Measurements from ENCODE around the gene PNMA8C.
"Not testable (repeated sequence)": the region's sequence is repeated elsewhere in the genome, so short reads cannot be mapped to it uniquely, and the experiment has no call there.

Gene PNMA8C

DNA sequence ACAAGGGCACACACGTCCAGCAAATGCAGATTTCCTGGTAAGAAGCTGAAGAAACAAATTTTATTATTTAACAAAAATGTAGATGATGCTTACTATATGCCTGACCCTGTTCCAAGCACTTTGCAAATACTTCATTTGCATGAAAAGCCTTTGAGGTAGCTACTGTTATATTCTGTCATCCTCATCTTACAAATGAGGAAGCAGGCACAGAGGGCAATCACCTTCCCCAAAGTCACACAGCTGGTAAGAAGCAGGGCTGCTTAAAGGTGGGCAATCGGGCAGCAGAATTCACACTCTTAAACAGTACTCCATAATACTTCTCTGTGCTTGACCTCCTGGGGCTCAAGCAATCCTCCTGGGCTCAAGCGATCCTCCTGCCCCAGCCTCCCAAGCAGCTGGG lies 18.3 kb upstream of the PNMA8C start:
- DNase-seq, result no peak

- DNase-seq, result no peak
Observed at GRCh38 chr19:46446021-46446420, 17.3 kb upstream of the PNMA8C start.

DNA sequence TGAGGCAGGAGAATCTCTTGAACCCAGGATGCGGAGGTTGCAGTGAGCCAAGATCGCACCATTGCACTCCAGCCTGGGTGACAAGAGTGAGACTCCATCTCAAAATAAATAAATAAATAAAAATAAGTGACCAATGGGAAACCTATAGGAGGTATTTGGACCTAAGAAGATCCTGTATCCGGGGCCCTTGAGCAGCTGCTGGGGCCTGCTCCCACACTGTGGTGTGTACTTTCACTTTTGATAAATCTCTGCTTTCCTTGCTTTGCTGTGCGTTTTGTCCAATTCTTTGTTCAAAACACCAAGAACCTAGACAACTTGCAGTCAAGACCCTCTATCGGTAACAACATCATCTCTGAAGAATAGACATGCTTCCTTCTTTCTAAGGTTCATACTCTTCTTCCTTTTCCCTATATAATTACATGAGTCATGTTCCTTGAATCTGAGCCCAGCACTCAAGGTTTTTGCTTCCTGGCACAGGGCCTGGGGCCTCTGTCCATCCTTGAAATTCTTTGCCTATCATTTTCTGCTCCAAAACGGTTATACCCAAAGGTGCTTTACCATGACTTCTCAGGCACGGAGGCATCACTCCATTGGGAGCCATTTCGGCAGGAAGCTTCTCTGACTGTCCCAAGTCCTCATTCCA lies 14.2 kb upstream of the PNMA8C start:
- no peak for DNase-seq

- no peak for DNase-seq
Observed at GRCh38 chr19:46441866-46442265, 13.1 kb upstream of the PNMA8C start.

- not testable (repeated sequence) for DNase-seq
Observed at GRCh38 chr19:46435689-46436088, 7.0 kb upstream of the PNMA8C start.

- DNase-seq, result no peak
Observed at GRCh38 chr19:46435009-46435408, 6.3 kb upstream of the PNMA8C start.

DNA sequence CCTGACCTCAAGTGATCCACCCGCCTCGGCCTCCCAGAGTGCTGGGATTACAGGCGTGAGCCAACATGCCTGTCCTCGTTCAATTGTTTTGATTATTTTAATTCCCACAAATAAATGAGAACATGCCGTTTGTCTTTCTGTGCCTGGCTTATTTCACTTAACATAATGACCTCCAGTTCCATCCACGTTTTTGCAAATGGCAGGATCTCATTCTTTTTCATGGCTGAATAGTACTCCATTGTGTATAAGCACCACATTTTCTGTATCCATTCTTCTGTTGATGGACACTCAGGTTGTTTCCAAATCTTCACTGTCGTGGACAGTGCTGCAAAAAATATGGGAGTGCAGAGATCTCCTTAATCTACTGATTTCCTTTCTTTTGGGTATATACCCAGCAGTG lies 4.7 kb upstream of the PNMA8C start:
- not testable (repeated sequence) for DNase-seq

DNA sequence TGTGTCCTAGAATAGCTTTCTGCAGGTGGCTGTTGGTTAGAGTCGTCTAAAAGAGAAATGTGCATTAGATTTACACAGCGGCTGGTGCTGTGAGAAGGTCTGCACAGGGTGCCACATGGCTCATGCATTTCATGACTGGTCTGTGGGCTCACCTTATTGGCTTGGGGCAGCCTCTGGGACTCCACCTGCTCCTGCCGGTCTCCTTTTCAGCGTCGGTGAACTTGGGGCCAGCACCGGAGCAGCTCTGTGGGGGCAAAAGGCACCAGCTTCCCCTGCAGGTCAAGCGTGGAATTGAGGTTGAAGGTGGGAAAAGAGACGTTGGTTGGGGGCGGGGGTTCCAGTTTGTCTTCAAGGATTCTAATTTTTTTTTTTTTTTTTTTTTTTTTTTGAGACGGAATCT lies 3.1 kb upstream of the PNMA8C start:
- no peak for DNase-seq

DNA sequence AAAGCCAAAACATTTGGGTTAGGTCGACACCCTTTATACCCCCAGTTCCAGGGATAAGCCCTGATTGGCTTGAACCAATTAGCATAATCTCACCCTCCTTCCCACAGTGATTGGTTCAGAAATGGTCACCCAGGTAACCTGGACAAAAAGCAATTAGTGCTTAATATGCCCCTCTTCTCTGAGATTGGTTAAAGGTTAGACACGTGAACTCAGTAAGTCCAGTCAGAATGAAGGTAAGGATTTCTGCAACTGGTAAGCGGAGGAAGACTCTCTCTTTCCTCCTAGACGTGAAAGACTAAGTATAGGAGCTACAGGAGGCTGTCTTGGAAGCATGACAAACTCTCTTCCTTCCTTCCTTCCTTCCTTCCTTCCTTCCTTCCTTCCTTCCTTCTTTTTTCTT lies 1.3 kb upstream of the PNMA8C start:
- no peak for DNase-seq

DNA sequence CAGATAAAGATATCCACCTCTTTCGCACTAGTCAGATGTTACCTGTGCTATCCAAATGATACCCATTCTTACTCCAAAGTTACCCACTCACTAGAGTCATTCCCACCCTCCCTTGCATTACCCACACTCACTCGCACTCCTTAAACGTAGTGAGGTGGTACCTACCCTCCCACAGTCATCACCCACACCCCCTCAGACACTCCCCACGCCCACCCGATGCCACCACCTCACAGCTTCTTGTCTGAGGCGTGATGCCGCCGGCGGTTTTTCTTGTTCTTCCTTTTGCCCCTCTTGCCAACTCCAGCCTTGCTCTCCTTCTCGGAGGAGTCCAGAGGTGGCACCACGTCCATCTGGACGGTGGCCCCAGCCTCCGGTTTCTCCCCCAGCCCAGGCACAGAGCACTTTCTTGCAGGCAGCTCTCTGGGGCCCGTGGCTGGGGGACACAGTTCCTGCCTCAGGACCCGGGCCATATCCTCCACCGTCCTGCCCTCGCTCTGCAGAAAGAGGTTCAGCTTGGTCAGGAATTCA lies 1.2 kb downstream of the PNMA8C start:
- DNase-seq, result no peak

DNA sequence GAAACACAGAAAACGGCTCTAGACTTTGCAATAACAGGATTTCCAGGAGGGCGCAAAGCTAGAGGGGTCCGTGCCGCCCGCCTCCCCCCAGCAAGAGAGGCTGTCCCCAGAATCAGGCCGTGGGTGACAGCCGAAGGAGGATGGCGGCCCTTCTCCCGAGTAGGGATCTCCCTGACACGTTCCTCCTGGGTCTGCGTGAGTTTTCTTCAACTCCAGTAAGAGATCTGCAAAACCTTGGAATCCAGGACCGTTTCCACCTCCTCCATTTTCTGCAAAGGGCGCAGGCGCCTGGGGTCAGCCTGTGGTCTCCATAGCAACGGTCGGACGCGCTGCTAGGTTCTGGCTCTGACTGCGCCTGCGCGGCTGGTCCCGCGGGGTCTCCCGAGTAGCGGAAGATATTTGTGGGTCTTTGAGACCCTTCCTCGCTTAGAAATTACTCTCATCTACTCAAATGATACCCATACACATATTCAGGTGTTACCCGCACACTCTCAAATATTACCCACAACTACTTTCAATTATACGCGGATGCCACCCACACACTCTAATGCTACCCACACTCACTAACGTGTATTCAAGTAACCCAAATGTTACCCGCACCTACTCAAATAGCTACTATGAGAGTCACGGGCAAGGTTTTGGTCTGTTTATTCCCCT lies 2.1 kb downstream of the PNMA8C start:
- DNase-seq, result peak; percentile 61

DNA sequence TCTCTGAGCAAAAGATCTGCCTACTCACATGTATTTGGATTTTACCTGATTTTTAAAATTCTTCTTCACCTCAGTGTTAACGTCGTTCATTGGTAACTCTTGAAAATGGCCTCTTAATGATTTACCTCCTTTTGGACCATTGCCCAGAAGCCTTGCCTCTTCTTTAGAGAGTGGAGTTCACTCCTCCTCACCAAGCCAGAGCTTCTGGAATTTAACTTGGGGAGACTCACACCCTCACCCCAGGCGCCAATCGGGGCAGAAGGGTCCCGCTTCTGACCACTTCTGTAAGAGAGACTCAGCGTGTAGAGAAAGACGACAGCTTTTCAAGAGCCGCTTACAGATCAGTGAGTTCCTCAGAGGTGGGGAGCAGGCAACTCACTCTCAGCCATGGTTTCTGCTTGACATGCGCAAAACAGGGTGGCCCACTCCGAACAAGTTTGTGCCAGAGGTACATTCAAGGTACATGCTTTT lies 2.7 kb downstream of the PNMA8C start:
- DNase-seq, result no peak

GRCh38 chr19:46423188-46423587 lies 5.5 kb downstream of the PNMA8C start:
- no peak for DNase-seq

- no peak for DNase-seq
Observed at GRCh38 chr19:46422344-46422743, 6.4 kb downstream of the PNMA8C start.

DNA sequence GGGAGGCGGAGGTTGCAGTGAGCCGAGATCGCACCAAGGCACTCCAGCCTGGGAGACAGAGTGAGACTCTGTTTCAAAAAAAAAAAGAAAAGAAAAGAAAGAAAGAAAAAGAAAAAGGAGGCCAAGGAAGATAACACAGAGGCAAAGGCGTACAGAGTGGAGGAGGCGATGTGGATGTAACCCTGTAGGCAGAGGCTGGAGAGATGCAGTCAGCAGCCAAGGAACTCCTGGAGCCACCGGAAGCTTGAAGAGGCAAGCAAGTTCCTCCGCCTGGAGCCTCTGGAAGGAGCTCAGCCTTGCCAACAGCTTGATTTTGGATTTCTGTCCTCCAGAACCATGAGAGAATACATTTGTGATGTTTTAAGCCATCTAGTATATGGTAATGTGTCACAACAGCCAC lies 8.7 kb downstream of the PNMA8C start:
- DNase-seq, result no peak

DNA sequence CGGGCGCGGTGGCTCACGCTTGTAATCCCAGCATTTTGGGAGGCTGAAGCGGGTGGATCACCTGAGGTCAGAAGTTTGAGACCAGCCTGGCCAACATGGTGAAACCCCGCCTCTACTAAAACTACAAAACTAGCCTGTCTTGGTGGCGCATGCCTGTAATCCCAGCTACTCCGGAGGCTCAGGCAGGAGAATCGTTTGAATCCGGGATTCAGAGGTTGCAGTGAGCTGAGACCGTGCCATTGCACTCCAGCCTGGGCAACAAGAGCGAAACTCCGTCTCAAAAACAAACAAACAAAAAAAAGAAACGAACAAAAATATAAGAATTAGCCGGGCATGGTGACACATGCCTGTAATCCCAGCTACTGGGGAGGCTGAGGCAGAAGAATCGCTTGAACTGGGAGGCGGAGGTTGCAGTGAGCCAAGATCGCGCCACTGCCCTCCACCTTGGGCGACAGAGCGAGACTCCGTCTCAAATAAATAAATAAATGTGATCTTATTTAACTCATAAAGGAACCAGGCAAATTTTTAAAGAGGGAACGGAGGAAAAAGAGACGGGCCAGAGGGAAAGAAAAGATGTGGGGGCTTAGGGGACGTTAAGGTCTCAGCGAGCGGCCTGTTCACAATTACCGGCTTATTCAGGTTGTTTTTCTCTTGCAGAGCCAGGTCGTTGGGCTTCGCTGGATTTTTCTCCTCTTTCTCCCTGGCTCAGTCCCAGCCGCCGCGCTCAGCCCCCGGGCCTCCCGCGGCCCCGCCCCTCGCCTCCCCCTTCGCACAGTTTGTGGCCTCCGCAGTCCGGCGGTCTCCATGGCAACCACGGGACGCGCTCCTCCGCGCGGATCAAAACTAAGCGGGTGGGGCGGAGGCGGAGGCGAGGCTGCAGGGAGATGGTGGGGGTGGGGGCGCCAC lies 12.7 kb downstream of the PNMA8C start:
- peak; percentile 53 for DNase-seq

- not testable (repeated sequence) for DNase-seq
Observed at GRCh38 chr19:46414899-46415298, 13.8 kb downstream of the PNMA8C start.

- no peak for DNase-seq
Observed at GRCh38 chr19:46413262-46414031, 15.3 kb downstream of the PNMA8C start, which contains the start of gene CCDC8. TSS of gene CCDC8 (minus strand) at chr19:46413564. CDS start at chr19:46412810, 754 bp downstream.

GRCh38 chr19:46412650-46413261 lies 16.0 kb downstream of the PNMA8C start:
- no peak for DNase-seq

DNA sequence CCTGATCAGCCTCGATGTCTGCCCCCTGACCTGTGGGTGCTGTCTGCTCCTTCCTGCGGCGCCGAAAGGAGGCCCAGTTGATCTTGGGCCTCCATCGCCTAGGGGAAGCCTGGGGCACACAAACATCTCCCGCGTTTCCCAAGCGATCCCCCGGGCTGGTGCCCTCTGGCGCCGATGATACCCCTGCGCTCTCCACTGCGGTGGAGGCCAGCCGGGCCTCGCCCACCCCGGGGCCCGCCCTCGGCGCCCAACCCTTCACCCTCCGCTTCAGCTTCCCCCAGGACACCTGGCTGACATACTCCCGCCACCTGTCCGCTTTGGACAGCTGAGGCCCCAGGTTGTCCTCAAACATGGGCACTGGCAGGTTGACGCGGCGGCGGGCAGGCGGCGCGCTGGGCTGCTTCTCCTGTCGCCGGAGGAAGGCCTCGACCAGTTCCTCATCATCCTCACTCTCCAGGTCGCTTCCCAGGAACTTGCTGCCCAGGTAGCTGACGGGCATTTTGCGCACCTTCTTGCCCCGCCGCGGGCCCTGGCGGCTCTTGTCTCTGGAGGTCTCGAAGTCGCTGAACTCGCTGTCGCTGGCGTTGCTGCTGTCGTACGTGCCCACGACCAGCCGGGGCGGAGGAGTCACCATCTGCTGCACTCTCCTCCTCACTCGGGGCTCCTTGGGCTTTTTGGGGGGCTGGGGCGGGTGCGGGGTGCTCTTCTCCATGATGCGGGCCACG lies 16.6 kb downstream of the PNMA8C start:
- no peak for DNase-seq

Measured in stimulated activated CD4-positive, alpha-beta T cell treated with anti-CD3 and anti-CD28 coated beads, Interleukin-15, amount 100 ng/mL, for 24 hours (primary cell).